Neuronal stem cell (in vitro differentiated cells): ENCODE results near the gene TRPM1.

Experiments used
- DNase-seq: peaks from one replicate; pipeline ENCODE4 v3.0.0-alpha.2; 2013; ENCODE audit warnings: low spot score
- H2AFZ ChIP-seq: one replicate; pipeline ENCODE4 v1.6.1; 2013; ENCODE audit warnings: mild to moderate bottlenecking, low read length, inconsistent platforms
- H2AK5ac ChIP-seq: 2 replicates; pipeline ENCODE4 v1.6.1; 2013; ENCODE audit warnings: low read depth, mild to moderate bottlenecking, inconsistent platforms, low read length, moderate library complexity, mixed read lengths
- H2BK120ac ChIP-seq: 2 replicates; pipeline ENCODE4 v1.6.1; 2013; ENCODE audit warnings: low read depth, mild to moderate bottlenecking, inconsistent platforms, low read length, moderate library complexity, mixed read lengths
- H2BK12ac ChIP-seq: one replicate; pipeline ENCODE4 v1.6.1; 2013; ENCODE audit warnings: low read length, inconsistent platforms
- H2BK15ac ChIP-seq: 2 replicates; pipeline ENCODE4 v1.6.1; 2013; ENCODE audit warnings: mild to moderate bottlenecking, low read length, inconsistent platforms, mixed read lengths
- H2BK5ac ChIP-seq: one replicate; pipeline ENCODE4 v1.6.1; 2013; ENCODE audit warnings: inconsistent platforms, mild to moderate bottlenecking, low read length, moderate library complexity
- H3K14ac ChIP-seq: one replicate; pipeline ENCODE4 v1.6.1; 2013; ENCODE audit warnings: low read length, inconsistent platforms
- H3K18ac ChIP-seq: 2 replicates; pipeline ENCODE4 v1.6.1; 2013; ENCODE audit warnings: low read length, inconsistent platforms
- H3K23ac ChIP-seq: 2 replicates; pipeline ENCODE4 v1.6.1; 2013; ENCODE audit warnings: low read depth, mild to moderate bottlenecking, mixed read lengths, low read length, inconsistent platforms; ENCODE audit not compliant: poor library complexity
- H3K27ac ChIP-seq: replicated peaks from 3 replicates; pipeline ENCODE4 v1.5.1; 2013; ENCODE audit warnings: low read length, inconsistent platforms
- H3K27me3 ChIP-seq, 3 experiments: 2 replicates each; pipeline ENCODE4 v1.6.1; 2013; ENCODE audit warnings: low read length in 3 of 3, mild to moderate bottlenecking in 2 of 3, inconsistent platforms in 1 of 3, low read depth in 1 of 3, mixed read lengths in 1 of 3, moderate library complexity in 1 of 3; ENCODE audit not compliant: control insufficient read depth in 3 of 3, insufficient read depth in 3 of 3
- H3K36me3 ChIP-seq, 2 donors: replicated peaks in 1 of 2; 2 replicates each; pipeline ENCODE4 v1.6.1; 2013; ENCODE audit warnings: low read length in 2 of 2; ENCODE audit not compliant: control insufficient read depth in 2 of 2, insufficient read depth in 2 of 2
- H3K4ac ChIP-seq: 2 replicates; pipeline ENCODE4 v1.6.1; 2013; ENCODE audit warnings: inconsistent platforms, mild to moderate bottlenecking, low read length, moderate library complexity
- H3K4me1 ChIP-seq, 2 donors: 1 replicate in 1 of 2; 2 replicates in 1 of 2; pipeline ENCODE4 v1.6.1; 2013; ENCODE audit warnings: low read length in 2 of 2, low read depth in 1 of 2; ENCODE audit not compliant: control insufficient read depth in 2 of 2, insufficient read depth in 1 of 2
- H3K4me2 ChIP-seq: one replicate; pipeline ENCODE4 v1.6.1; 2013; ENCODE audit warnings: mild to moderate bottlenecking, low read length, inconsistent platforms; ENCODE audit not compliant: insufficient read depth, poor library complexity, severe bottlenecking
- H3K4me3 ChIP-seq, 2 donors: 2 replicates each; pipeline ENCODE4 v1.5.1; 2013; ENCODE audit warnings: low read length in 2 of 2, mild to moderate bottlenecking in 2 of 2, inconsistent platforms in 1 of 2, moderate library complexity in 1 of 2
- H3K79me1 ChIP-seq: one replicate; pipeline ENCODE4 v1.6.1; 2013; ENCODE audit warnings: low read depth, mild to moderate bottlenecking, inconsistent platforms, low read length, moderate library complexity
- H3K9ac ChIP-seq: one replicate; pipeline ENCODE4 v1.6.1; 2013; ENCODE audit warnings: mild to moderate bottlenecking, low read depth, low read length, inconsistent platforms; ENCODE audit not compliant: poor library complexity
- H3K9me3 ChIP-seq, 2 donors: replicated peaks in 1 of 2; 2 replicates each; pipeline versions ENCODE3 to v1.6.1; 2013; ENCODE audit warnings: low read length in 2 of 2, mild to moderate bottlenecking in 2 of 2, inconsistent platforms in 1 of 2, low read depth in 1 of 2, mixed read lengths in 1 of 2, moderate library complexity in 1 of 2; ENCODE audit not compliant: control insufficient read depth in 2 of 2, insufficient read depth in 1 of 2
- H4K8ac ChIP-seq: one replicate; pipeline ENCODE4 v1.6.1; 2013; ENCODE audit warnings: low read depth, mild to moderate bottlenecking, inconsistent platforms, low read length, moderate library complexity
- H4K91ac ChIP-seq: one replicate; pipeline ENCODE4 v1.6.1; 2013; ENCODE audit warnings: low read length, low read depth, mild to moderate bottlenecking, inconsistent platforms; ENCODE audit not compliant: poor library complexity
- WGBS, 2 donors: extraction: QIAGEN DNeasy Blood & Tissue Kit; methylation state at CpG; one replicate each; pipeline ENCODE4 v1.1.7; 2013; ENCODE audit warnings: missing lambda C conversion rate in 2 of 2, mixed read lengths in 1 of 2; ENCODE audit not compliant: insufficient read length in 2 of 2, insufficient replicate concordance in 1 of 2; ENCODE audit errors: extremely low coverage in 2 of 2; 5-methylcytosine and 5-hydroxymethylcytosine counted together

The TRPM1 gene

GRCh38 chr15:31049111-31049510 is 52.4 kb downstream of the TRPM1 start:
- no peak for DNase-seq
- Histone ChIP-seq H3K4me1 (no peaks in the 10 kb centered on the region), H4K8ac (no peak overlapping the region), H2AK5ac (no peak overlapping the region), H2BK120ac (no peak overlapping the region), H4K91ac (no peak overlapping the region), H3K4me2 (no peak overlapping the region), H2BK12ac (no peak overlapping the region), H3K23ac (no peak overlapping the region), H3K4me3 (no peak overlapping the region), H3K4ac (no peak overlapping the region), H3K9me3 (no peaks in the 10 kb centered on the region), H2BK15ac (no peak overlapping the region), H3K27ac (no peak overlapping the region), H3K27me3 (peaks cover 0 to 5% (median 0%) of the 10 kb centered on the region in 3 experiments), H2AFZ (no peak overlapping the region), H3K9ac (peak overlapping the region; percentile 7), H3K36me3 (no peaks in the 10 kb centered on the region), H2BK5ac (no peak overlapping the region), H3K79me1 (peaks cover 1% of the 10 kb centered on the region), H3K18ac (no peak overlapping the region), H3K14ac (no peak overlapping the region)
- no CpG with 5 or more reads among the region's 10 CpGs for WGBS, 2 donors

GRCh38 chr15:31047437-31047836 is 54.1 kb downstream of the TRPM1 start:
- Histone ChIP-seq H2BK5ac (no peak overlapping the region), H3K36me3 (no peaks in the 10 kb centered on the region), H3K23ac (no peak overlapping the region), H3K18ac (peak overlapping the region; percentile 38), H2AFZ (no peak overlapping the region), H3K79me1 (peaks cover 1% of the 10 kb centered on the region), H3K4me2 (no peak overlapping the region), H3K9me3 (no peaks in the 10 kb centered on the region), H2AK5ac (no peak overlapping the region), H4K8ac (no peak overlapping the region), H3K27me3 (peaks cover 0 to 5% (median 0%) of the 10 kb centered on the region in 3 experiments), H2BK15ac (no peak overlapping the region), H3K4me3 (no peak overlapping the region), H3K14ac (peak overlapping the region; percentile 56), H3K4me1 (no peaks in the 10 kb centered on the region), H4K91ac (no peak overlapping the region), H2BK120ac (no peak overlapping the region), H3K9ac (no peak overlapping the region), H3K4ac (no peak overlapping the region), H2BK12ac (no peak overlapping the region), H3K27ac (no peak overlapping the region)
- no peak for DNase-seq
- WGBS, 2 donors, result no CpG with 5 or more reads among the region's 8 CpGs

GRCh38 chr15:31046759-31047359 is 54.7 kb downstream of the TRPM1 start:
- Histone ChIP-seq H3K27me3 (peaks cover 0 to 5% (median 0%) of the 10 kb centered on the region in 3 experiments), H3K4me2 (no peak overlapping the region), H2BK5ac (peak overlapping the region; percentile 78), H4K8ac (no peak overlapping the region), H3K9me3 (no peaks in the 10 kb centered on the region), H4K91ac (no peak overlapping the region), H3K27ac (no peak overlapping the region), H3K14ac (peak overlapping the region; percentile 56), H2BK12ac (no peak overlapping the region), H3K4me3 (no peak overlapping the region), H3K4me1 (no peaks in the 10 kb centered on the region), H3K9ac (no peak overlapping the region), H3K23ac (no peak overlapping the region), H3K18ac (peak overlapping the region; percentile 38), H2AK5ac (peak overlapping the region; percentile 90), H3K4ac (no peak overlapping the region), H3K36me3 (no peaks in the 10 kb centered on the region), H2AFZ (no peak overlapping the region), H3K79me1 (peaks cover 1% of the 10 kb centered on the region), H2BK120ac (no peak overlapping the region), H2BK15ac (no peak overlapping the region)
- DNase-seq, result no peak
- WGBS, 2 donors, result no CpG with 5 or more reads among the region's 19 CpGs

- no peak overlapping the region for H3K9ac ChIP-seq
- no peak overlapping the region for H2BK12ac ChIP-seq
- no peak overlapping the region for H2AFZ ChIP-seq
- peaks cover under 1% of the 10 kb centered on the region for H3K79me1 ChIP-seq
- no peaks in the 10 kb centered on the region for H3K4me1 ChIP-seq
- no peak overlapping the region for H3K4ac ChIP-seq
- no peak overlapping the region for H3K4me2 ChIP-seq
- no peak overlapping the region for H3K27ac ChIP-seq
- H2BK15ac ChIP-seq, result no peak overlapping the region
- H4K8ac ChIP-seq, result no peak overlapping the region
- H3K27me3 ChIP-seq, result peaks cover 0 to 1% (median 0%) of the 10 kb centered on the region in 3 experiments
- H3K14ac ChIP-seq, result no peak overlapping the region
- H3K9me3 ChIP-seq, result no peaks in the 10 kb centered on the region
- no CpG with 5 or more reads among the region's 3 CpGs for WGBS, 2 donors
- no peak for DNase-seq
- H4K91ac ChIP-seq, result no peak overlapping the region
- H3K4me3 ChIP-seq, result no peak overlapping the region
- H2BK120ac ChIP-seq, result no peak overlapping the region
- no peaks in the 10 kb centered on the region for H3K36me3 ChIP-seq
- no peak overlapping the region for H2AK5ac ChIP-seq
- no peak overlapping the region for H3K18ac ChIP-seq
- no peak overlapping the region for H3K23ac ChIP-seq
- H2BK5ac ChIP-seq, result no peak overlapping the region
These were observed 55.9 kb downstream of the TRPM1 start for GRCh38 chr15:31045606-31046005.
